HepG2 (cell line): ENCODE measurements around the gene SASH1.

ENCODE experiments used
- ATF7 ChIP-seq, 2 experiments: fragments of 450-650 bp in 1 of 2; sonication (generic) in 1 of 2; formaldehyde crosslinking in 1 of 2; IDR thresholded peaks; 2 replicates each; pipeline versions ENCODE4 v1.4.0 to v1.6.1; 2016 to 2020; ENCODE audit warnings: antibody characterized with exemption in 1 of 2, mild to moderate bottlenecking in 1 of 2, missing genetic modification reagents in 1 of 2
- PHF8 ChIP-seq: sonication (generic); formaldehyde crosslinking; IDR thresholded peaks from 2 replicates; pipeline ENCODE4 v1.5.0; 2020; ENCODE audit warnings: missing genetic modification reagents
- REXO4 ChIP-seq: sonication (generic); formaldehyde crosslinking; IDR thresholded peaks from 2 replicates; pipeline ENCODE4 v1.8.0; 2022; ENCODE audit warnings: missing genetic modification reagents, mild to moderate bottlenecking, borderline replicate concordance
- SMAD3 ChIP-seq: sonication (generic); formaldehyde crosslinking; IDR thresholded peaks from 2 replicates; pipeline ENCODE4 v1.4.0; 2020; ENCODE audit warnings: missing genetic modification reagents
- SMC3 ChIP-seq: IDR thresholded peaks from 2 replicates; pipeline ENCODE4 v1.6.1; 2011; ENCODE audit warnings: low read length, improper control_type of control experiment
- ZNF878 ChIP-seq: sonication (generic); formaldehyde crosslinking; IDR thresholded peaks from 2 replicates; pipeline ENCODE4 v1.8.1; 2023; ENCODE audit warnings: mild to moderate bottlenecking, missing genetic modification reagents, moderate library complexity
- TF ChIP-seq, protein P1 (sequence below): sonication (generic); formaldehyde crosslinking; IDR thresholded peaks from 2 replicates; pipeline ENCODE4 v1.5.0; 2020; ENCODE audit warnings: mild to moderate bottlenecking, missing genetic modification reagents, moderate library complexity
- TF ChIP-seq, protein P2 (sequence below): sonication (generic); formaldehyde crosslinking; IDR thresholded peaks from 2 replicates; pipeline ENCODE4 v1.5.1; 2020; ENCODE audit warnings: mild to moderate bottlenecking, missing genetic modification reagents, moderate library complexity

DNA sequence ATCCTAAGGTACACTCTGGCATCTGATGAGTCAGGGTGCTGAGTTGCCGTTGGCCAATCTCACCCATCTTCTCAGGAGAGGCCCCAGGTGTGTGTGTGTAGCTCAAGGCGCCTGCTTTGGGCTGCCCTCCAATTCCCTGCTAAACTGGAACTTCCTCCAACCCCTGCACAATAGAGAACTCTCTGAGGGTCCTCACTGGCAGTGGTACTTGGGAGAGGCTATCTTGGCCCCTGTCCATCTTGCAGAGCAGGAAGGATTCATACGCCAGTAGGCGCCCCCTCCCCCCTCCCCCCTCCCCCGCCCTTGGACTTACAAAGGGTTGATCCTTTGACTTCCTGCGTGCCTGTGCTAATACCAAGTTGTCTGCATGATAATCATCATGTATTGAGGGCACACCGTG, 173.6 kb downstream of the SASH1 start:
- TF ChIP-seq ZNF878 (CRISPR knock-in tag), result no peak
- no peak for TF ChIP-seq ATF7 (IDR thresholded peaks at IDR 0.05)
- no peak for TF ChIP-seq ATF7 (CRISPR knock-in tag; IDR thresholded peaks at IDR 0.05)
- no peak for TF ChIP-seq REXO4 (CRISPR knock-in tag)
- TF ChIP-seq, protein P1, sequence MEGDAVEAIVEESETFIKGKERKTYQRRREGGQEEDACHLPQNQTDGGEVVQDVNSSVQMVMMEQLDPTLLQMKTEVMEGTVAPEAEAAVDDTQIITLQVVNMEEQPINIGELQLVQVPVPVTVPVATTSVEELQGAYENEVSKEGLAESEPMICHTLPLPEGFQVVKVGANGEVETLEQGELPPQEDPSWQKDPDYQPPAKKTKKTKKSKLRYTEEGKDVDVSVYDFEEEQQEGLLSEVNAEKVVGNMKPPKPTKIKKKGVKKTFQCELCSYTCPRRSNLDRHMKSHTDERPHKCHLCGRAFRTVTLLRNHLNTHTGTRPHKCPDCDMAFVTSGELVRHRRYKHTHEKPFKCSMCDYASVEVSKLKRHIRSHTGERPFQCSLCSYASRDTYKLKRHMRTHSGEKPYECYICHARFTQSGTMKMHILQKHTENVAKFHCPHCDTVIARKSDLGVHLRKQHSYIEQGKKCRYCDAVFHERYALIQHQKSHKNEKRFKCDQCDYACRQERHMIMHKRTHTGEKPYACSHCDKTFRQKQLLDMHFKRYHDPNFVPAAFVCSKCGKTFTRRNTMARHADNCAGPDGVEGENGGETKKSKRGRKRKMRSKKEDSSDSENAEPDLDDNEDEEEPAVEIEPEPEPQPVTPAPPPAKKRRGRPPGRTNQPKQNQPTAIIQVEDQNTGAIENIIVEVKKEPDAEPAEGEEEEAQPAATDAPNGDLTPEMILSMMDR (CRISPR knock-in tag), result no peak
- TF ChIP-seq SMC3, result no peak
- TF ChIP-seq, protein P2, sequence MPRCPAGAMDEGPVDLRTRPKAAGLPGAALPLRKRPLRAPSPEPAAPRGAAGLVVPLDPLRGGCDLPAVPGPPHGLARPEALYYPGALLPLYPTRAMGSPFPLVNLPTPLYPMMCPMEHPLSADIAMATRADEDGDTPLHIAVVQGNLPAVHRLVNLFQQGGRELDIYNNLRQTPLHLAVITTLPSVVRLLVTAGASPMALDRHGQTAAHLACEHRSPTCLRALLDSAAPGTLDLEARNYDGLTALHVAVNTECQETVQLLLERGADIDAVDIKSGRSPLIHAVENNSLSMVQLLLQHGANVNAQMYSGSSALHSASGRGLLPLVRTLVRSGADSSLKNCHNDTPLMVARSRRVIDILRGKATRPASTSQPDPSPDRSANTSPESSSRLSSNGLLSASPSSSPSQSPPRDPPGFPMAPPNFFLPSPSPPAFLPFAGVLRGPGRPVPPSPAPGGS, result no peak
- TF ChIP-seq SMAD3 (CRISPR knock-in tag), result no peak
- no peak for TF ChIP-seq PHF8
